Effector memory CD4-positive, alpha-beta T cell (primary cell): ENCODE results near the gene POU4F3.

ENCODE experiments used
- DNase-seq, 3 donors: peaks; one replicate each; pipeline ENCODE4 v3.0.0-alpha.2; 2020
- H3K27ac ChIP-seq: 2 replicates; pipeline ENCODE4 v1.7.0; 2013; ENCODE audit warnings: mild to moderate bottlenecking, low read length, moderate library complexity; ENCODE audit not compliant: insufficient read depth, poor library complexity, severe bottlenecking
- H3K27me3 ChIP-seq: replicated peaks from 2 replicates; pipeline ENCODE4 v1.7.0; 2013; ENCODE audit warnings: mild to moderate bottlenecking, low read length; ENCODE audit not compliant: insufficient read depth, control insufficient read depth, poor library complexity, severe bottlenecking
- H3K36me3 ChIP-seq: 2 replicates; pipeline ENCODE4 v1.7.0; 2013; ENCODE audit warnings: mild to moderate bottlenecking, low read length, moderate library complexity; ENCODE audit not compliant: control insufficient read depth, insufficient read depth
- H3K4me1 ChIP-seq: 2 replicates; pipeline ENCODE4 v1.7.0; 2013; ENCODE audit warnings: low read length, mild to moderate bottlenecking; ENCODE audit not compliant: control insufficient read depth, insufficient read depth, poor library complexity, severe bottlenecking
- H3K4me3 ChIP-seq: 2 replicates; pipeline ENCODE4 v1.7.0; 2013; ENCODE audit warnings: low read length, low read depth, mild to moderate bottlenecking; ENCODE audit not compliant: insufficient read depth, poor library complexity, severe bottlenecking
- H3K9me3 ChIP-seq: 2 replicates; pipeline ENCODE4 v1.7.0; 2013; ENCODE audit warnings: mild to moderate bottlenecking, low read length, moderate library complexity; ENCODE audit not compliant: control insufficient read depth

The POU4F3 gene

GRCh38 chr5:146337928-146338327, 711 bp upstream of the POU4F3 start:
- DNase-seq: no peak
- Histone ChIP-seq H3K9me3 (no peaks in the 10 kb centered on the region), H3K4me1 (no peaks in the 10 kb centered on the region), H3K36me3 (no peaks in the 10 kb centered on the region), H3K27ac (no peak overlapping the region), H3K4me3 (no peak overlapping the region), H3K27me3 (peaks cover 17% of the 10 kb centered on the region)

GRCh38 chr5:146339715-146340259, 1.1 kb downstream of the POU4F3 start:
- no peak for DNase-seq
- Histone ChIP-seq H3K36me3 (no peaks in the 10 kb centered on the region), H3K27me3 (peaks cover 21% of the 10 kb centered on the region), H3K4me1 (peaks cover 4% of the 10 kb centered on the region), H3K27ac (no peak overlapping the region), H3K4me3 (no peak overlapping the region), H3K9me3 (no peaks in the 10 kb centered on the region)

- no peak for DNase-seq
- H3K4me3 ChIP-seq: no peak overlapping the region
- peaks cover 22% of the 10 kb centered on the region for H3K27me3 ChIP-seq
- no peaks in the 10 kb centered on the region for H3K9me3 ChIP-seq
- H3K4me1 ChIP-seq: peaks cover 4% of the 10 kb centered on the region
- no peak overlapping the region for H3K27ac ChIP-seq
- no peaks in the 10 kb centered on the region for H3K36me3 ChIP-seq
Observed at GRCh38 chr5:146340260-146341081, 1.8 kb downstream of the POU4F3 start.

- peaks cover 4% of the 10 kb centered on the region for H3K4me1 ChIP-seq
- H3K27ac ChIP-seq: no peak overlapping the region
- H3K9me3 ChIP-seq: no peaks in the 10 kb centered on the region
- DNase-seq: no peak
- H3K27me3 ChIP-seq: peaks cover 26% of the 10 kb centered on the region
- H3K36me3 ChIP-seq: no peaks in the 10 kb centered on the region
- no peak overlapping the region for H3K4me3 ChIP-seq
Observed at GRCh38 chr5:146341854-146342253, 3.2 kb downstream of the POU4F3 start.

GRCh38 chr5:146342519-146342881, 3.9 kb downstream of the POU4F3 start:
- H3K36me3 ChIP-seq: no peaks in the 10 kb centered on the region
- peaks cover 23% of the 10 kb centered on the region for H3K27me3 ChIP-seq
- H3K4me1 ChIP-seq: peaks cover 4% of the 10 kb centered on the region

GRCh38 chr5:146342882-146343865, 4.5 kb downstream of the POU4F3 start:
- peaks cover 4% of the 10 kb centered on the region for H3K4me1 ChIP-seq
- no peaks in the 10 kb centered on the region for H3K36me3 ChIP-seq
- H3K4me3 ChIP-seq: no peak overlapping the region
- no peak for DNase-seq
- peaks cover 17% of the 10 kb centered on the region for H3K27me3 ChIP-seq
- no peak overlapping the region for H3K27ac ChIP-seq
- no peaks in the 10 kb centered on the region for H3K9me3 ChIP-seq

More at GRCh38 chr5:146342519-146342881, 3.9 kb downstream of the POU4F3 start:
- Histone ChIP-seq H3K9me3 (no peaks in the 10 kb centered on the region), H3K4me3 (no peak overlapping the region), H3K27ac (no peak overlapping the region)
- DNase-seq: no peak

GRCh38 chr5:146344155-146345118, 5.8 kb downstream of the POU4F3 start:
- Histone ChIP-seq H3K27me3 (peaks cover 16% of the 10 kb centered on the region), H3K4me3 (no peak overlapping the region)

GRCh38 chr5:146345240-146345577, 6.6 kb downstream of the POU4F3 start:
- no peaks in the 10 kb centered on the region for H3K9me3 ChIP-seq
- DNase-seq: no peak
- H3K27ac ChIP-seq: no peak overlapping the region
- peaks cover 4% of the 10 kb centered on the region for H3K4me1 ChIP-seq
- H3K27me3 ChIP-seq: peaks cover 20% of the 10 kb centered on the region
- no peaks in the 10 kb centered on the region for H3K36me3 ChIP-seq
- no peak overlapping the region for H3K4me3 ChIP-seq

More at GRCh38 chr5:146344155-146345118, 5.8 kb downstream of the POU4F3 start:
- no peak for DNase-seq
- no peaks in the 10 kb centered on the region for H3K9me3 ChIP-seq
- peaks cover 4% of the 10 kb centered on the region for H3K4me1 ChIP-seq
- H3K27ac ChIP-seq: no peak overlapping the region
- H3K36me3 ChIP-seq: no peaks in the 10 kb centered on the region
